PC-3 (cell line): ENCODE measurements around the gene DGKE. TPM values are rescaled to one million over a fixed set of nuclear protein-coding genes. Genes with fewer than 3 reads are reported as not detected.

ENCODE experiments used
- ATAC-seq: fragments of 200-7000 bp; cut with Tn5 transposase; 2 replicates; pipeline ENCODE4 v1.9.1; 2020; ENCODE audit warnings: mild to moderate bottlenecking, moderate library complexity
- BruUV-seq: library from RNA; stranded (reverse); fragments of 400-500 nt; replicated peaks from 2 replicates; lab custom pipeline; 2021; lab: Mats Ljungman, UMichigan
- CTCF ChIA-PET: fragments of 300-600 bp; sonication (Branson Sonifier 250); formaldehyde crosslinking; loops from one replicate; lab custom pipeline; 2022; ENCODE audit warnings: antibody characterized with exemption; lab: Charles Lee
- POLR2A ChIA-PET: fragments of 300-600 bp; sonication (Branson Sonifier 250); formaldehyde crosslinking; loops from one replicate; lab custom pipeline; 2022; ENCODE audit warnings: antibody characterized with exemption; ENCODE audit not compliant: unreplicated experiment; lab: Charles Lee
- DNase-seq: peaks from one replicate; pipeline ENCODE4 v3.0.0-alpha.2; 2015
- H2AFZ ChIP-seq: fragments of 300-600 bp; sonication (generic); 2 replicates; pipeline ENCODE4 v1.6.0; 2016; ENCODE audit warnings: antibody characterized with exemption, low read length
- H3F3A ChIP-seq: fragments of 300-600 bp; sonication (generic); one replicate; pipeline ENCODE4 v1.6.0; 2017; ENCODE audit warnings: antibody characterized with exemption, low read length, control low read depth, mild to moderate bottlenecking; ENCODE audit not compliant: unreplicated experiment
- H3K27ac ChIP-seq: fragments of 300-600 bp; sonication (generic); 2 replicates; pipeline ENCODE4 v1.5.1; 2016; ENCODE audit warnings: mild to moderate bottlenecking, low read length
- H3K27me3 ChIP-seq: fragments of 300-600 bp; sonication (generic); 2 replicates; pipeline ENCODE4 v1.6.1; 2016; ENCODE audit warnings: low read length, mixed read lengths
- H3K36me3 ChIP-seq: fragments of 300-600 bp; sonication (generic); 2 replicates; pipeline ENCODE4 v1.6.1; 2016; ENCODE audit warnings: low read depth, mixed run types, low read length, mixed read lengths
- H3K4me1 ChIP-seq: fragments of 300-600 bp; sonication (generic); 2 replicates; pipeline ENCODE4 v1.5.1; 2016; ENCODE audit warnings: low read length; ENCODE audit not compliant: insufficient read depth
- H3K4me2 ChIP-seq: fragments of 300-600 bp; sonication (generic); 2 replicates; pipeline ENCODE4 v1.6.0; 2016; ENCODE audit warnings: low read length
- H3K4me3 ChIP-seq: fragments of 300-600 bp; sonication (generic); 2 replicates; pipeline ENCODE4 v1.5.1; 2016; ENCODE audit warnings: mild to moderate bottlenecking, low read length, mixed read lengths
- H3K79me2 ChIP-seq: fragments of 300-600 bp; sonication (generic); 2 replicates; pipeline ENCODE4 v1.6.1; 2017; ENCODE audit warnings: low read length, mixed read lengths
- H3K9ac ChIP-seq: fragments of 300-600 bp; sonication (generic); 2 replicates; pipeline ENCODE4 v1.6.0; 2016; ENCODE audit warnings: mild to moderate bottlenecking, low read length
- H3K9me2 ChIP-seq: fragments of 300-600 bp; sonication (generic); replicated peaks from 2 replicates; pipeline ENCODE4 v1.6.1; 2016; ENCODE audit warnings: mixed run types, low read length, mixed read lengths
- H3K9me3 ChIP-seq: fragments of 300-600 bp; sonication (generic); 2 replicates; pipeline ENCODE4 v1.6.1; 2016; ENCODE audit warnings: low read length, mixed read lengths
- H4K20me1 ChIP-seq: fragments of 300-600 bp; sonication (generic); 2 replicates; pipeline ENCODE4 v1.6.1; 2016; ENCODE audit warnings: low read length, mixed read lengths
- EZH2 ChIP-seq: fragments of 300-600 bp; sonication (generic); IDR thresholded peaks from one replicate; pipeline ENCODE4 v1.6.1; 2017; ENCODE audit warnings: antibody characterized with exemption, mild to moderate bottlenecking, low read length; ENCODE audit not compliant: unreplicated experiment
- EZH2phosphoT487 ChIP-seq: fragments of 300-600 bp; sonication (generic); IDR thresholded peaks from 2 replicates; pipeline ENCODE4 v1.6.1; 2018; ENCODE audit warnings: mild to moderate bottlenecking, antibody characterized with exemption, low read length, borderline replicate concordance
- intact Hi-C: fragments of 100-400 bp; cut with micrococcal nuclease; formaldehyde crosslinking; loops from 2 replicates; pipeline ENCODE4 v1.9.0; 2023
- total RNA-seq: library from RNA; depleted of rRNA; stranded (reverse); fragments of >200 nt; gene quantifications from 2 replicates; pipeline ENCODE4 v1.2.3, GENCODE V29; 2014
- TF ChIP-seq, protein P1 (sequence below): fragments of 300-600 bp; sonication (generic); conservative IDR thresholded peaks from 2 replicates; pipeline ENCODE4 v1.5.1; 2017; ENCODE audit warnings: antibody characterized with exemption, low read depth, mild to moderate bottlenecking, low read length

Gene DGKE
- total RNA-seq, 1 experiment from 2014 or later, result 8.4 TPM

GRCh38 chr17:56879280-56879679 is 45.3 kb downstream of the DGKE start:
- Histone ChIP-seq H3K79me2 (no peaks in the 10 kb centered on the region), H3K4me1 (no peaks in the 10 kb centered on the region), H3K27ac (no peak overlapping the region), H3F3A (no peaks in the 10 kb centered on the region), H3K9me3 (no peaks in the 10 kb centered on the region), H3K4me2 (no peak overlapping the region), H3K4me3 (no peak overlapping the region), H3K9me2 (no peaks in the 10 kb centered on the region), H2AFZ (no peak overlapping the region), H3K27me3 (no peaks in the 10 kb centered on the region), H3K9ac (no peak overlapping the region), H3K36me3 (no peaks in the 10 kb centered on the region), H4K20me1 (no peaks in the 10 kb centered on the region)
- intact Hi-C loops, result no loop called here
- TF ChIP-seq, protein P1, sequence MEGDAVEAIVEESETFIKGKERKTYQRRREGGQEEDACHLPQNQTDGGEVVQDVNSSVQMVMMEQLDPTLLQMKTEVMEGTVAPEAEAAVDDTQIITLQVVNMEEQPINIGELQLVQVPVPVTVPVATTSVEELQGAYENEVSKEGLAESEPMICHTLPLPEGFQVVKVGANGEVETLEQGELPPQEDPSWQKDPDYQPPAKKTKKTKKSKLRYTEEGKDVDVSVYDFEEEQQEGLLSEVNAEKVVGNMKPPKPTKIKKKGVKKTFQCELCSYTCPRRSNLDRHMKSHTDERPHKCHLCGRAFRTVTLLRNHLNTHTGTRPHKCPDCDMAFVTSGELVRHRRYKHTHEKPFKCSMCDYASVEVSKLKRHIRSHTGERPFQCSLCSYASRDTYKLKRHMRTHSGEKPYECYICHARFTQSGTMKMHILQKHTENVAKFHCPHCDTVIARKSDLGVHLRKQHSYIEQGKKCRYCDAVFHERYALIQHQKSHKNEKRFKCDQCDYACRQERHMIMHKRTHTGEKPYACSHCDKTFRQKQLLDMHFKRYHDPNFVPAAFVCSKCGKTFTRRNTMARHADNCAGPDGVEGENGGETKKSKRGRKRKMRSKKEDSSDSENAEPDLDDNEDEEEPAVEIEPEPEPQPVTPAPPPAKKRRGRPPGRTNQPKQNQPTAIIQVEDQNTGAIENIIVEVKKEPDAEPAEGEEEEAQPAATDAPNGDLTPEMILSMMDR, result no peak
- TF ChIP-seq EZH2 (no peak), EZH2phosphoT487 (no peak)
- no peak for ATAC-seq
- BruUV-seq, result no TSS peak
- DNase-seq, result no peak
- ChIA-PET CTCF (no interaction called here), POLR2A (interaction anchor here (0.7 kb wide), 1 partner anchor 9 kb away, joined by 3 read pairs; no protein-coding TSS in a partner anchor)

DNA sequence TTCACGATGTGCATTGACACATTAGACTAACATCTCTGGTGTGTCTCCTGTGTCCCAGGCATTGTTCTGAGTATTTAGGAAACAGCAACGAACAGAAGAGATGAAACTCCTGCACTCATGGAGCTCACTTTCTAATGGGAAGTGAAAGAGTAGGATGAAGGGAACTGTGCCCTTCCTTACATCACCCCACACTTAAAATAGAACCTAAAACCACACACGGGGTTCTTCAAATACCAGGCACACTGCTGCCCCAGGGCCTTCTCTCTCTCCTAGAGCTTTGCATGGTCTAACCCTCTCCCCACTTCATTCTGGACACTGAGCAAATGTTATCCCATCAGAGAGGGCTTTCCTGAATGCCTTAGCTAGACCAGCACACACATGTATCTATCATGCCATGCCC is 46.2 kb downstream of the DGKE start:
- ChIA-PET POLR2A (interaction anchor here (0.6 kb wide), 1 partner anchor 34 kb away, joined by 3 read pairs; the partner anchor contains the start of gene TRIM25), CTCF (interaction anchor here (0.5 kb wide), 1 partner anchor 125 kb away, joined by 8 read pairs; no protein-coding TSS in a partner anchor)
- Histone ChIP-seq H3K4me3 (no peak overlapping the region), H3K9ac (no peak overlapping the region), H3K9me3 (no peaks in the 10 kb centered on the region), H3K27me3 (no peaks in the 10 kb centered on the region), H3K4me1 (no peaks in the 10 kb centered on the region), H3K79me2 (no peaks in the 10 kb centered on the region), H3K27ac (no peak overlapping the region), H2AFZ (no peak overlapping the region), H3K4me2 (no peak overlapping the region), H3F3A (no peaks in the 10 kb centered on the region), H3K9me2 (no peaks in the 10 kb centered on the region), H3K36me3 (no peaks in the 10 kb centered on the region), H4K20me1 (no peaks in the 10 kb centered on the region)
- no peak for TF ChIP-seq EZH2
- TF ChIP-seq, protein P1, result no peak
- no peak for TF ChIP-seq EZH2phosphoT487
- ATAC-seq (no peak), DNase-seq (no peak)
- no TSS peak for BruUV-seq
- intact Hi-C loops, result no loop called here

GRCh38 chr17:56880571-56880970 is 46.6 kb downstream of the DGKE start:
- DNase-seq (no peak), ATAC-seq (no peak)
- H3K9ac ChIP-seq, result no peak overlapping the region
- TF ChIP-seq EZH2 (no peak), EZH2phosphoT487 (no peak)
- TF ChIP-seq, protein P1, result no peak
- H3K27ac ChIP-seq, result no peak overlapping the region
- no peaks in the 10 kb centered on the region for H3K27me3 ChIP-seq
- no TSS peak for BruUV-seq
- H3K4me3 ChIP-seq, result no peak overlapping the region
- H3K9me3 ChIP-seq, result no peaks in the 10 kb centered on the region
- H3K4me2 ChIP-seq, result no peak overlapping the region
- H3K9me2 ChIP-seq, result no peaks in the 10 kb centered on the region
- CTCF ChIA-PET, result no interaction called here
- no peaks in the 10 kb centered on the region for H3F3A ChIP-seq
- no peaks in the 10 kb centered on the region for H4K20me1 ChIP-seq
- H3K36me3 ChIP-seq, result no peaks in the 10 kb centered on the region
- no peaks in the 10 kb centered on the region for H3K4me1 ChIP-seq
- intact Hi-C loops, result no loop called here
- POLR2A ChIA-PET, result no interaction called here
- no peaks in the 10 kb centered on the region for H3K79me2 ChIP-seq
- H2AFZ ChIP-seq, result no peak overlapping the region
